ENCODE measurements around the gene WDFY4. TPM values are rescaled to one million over a fixed set of nuclear protein-coding genes. Genes with fewer than 3 reads are reported as not detected.

The WDFY4 gene
- total and polyA plus RNA-seq, 2 experiments from 2014 or later: 0.14 TPM; not detected in 1

DNA sequence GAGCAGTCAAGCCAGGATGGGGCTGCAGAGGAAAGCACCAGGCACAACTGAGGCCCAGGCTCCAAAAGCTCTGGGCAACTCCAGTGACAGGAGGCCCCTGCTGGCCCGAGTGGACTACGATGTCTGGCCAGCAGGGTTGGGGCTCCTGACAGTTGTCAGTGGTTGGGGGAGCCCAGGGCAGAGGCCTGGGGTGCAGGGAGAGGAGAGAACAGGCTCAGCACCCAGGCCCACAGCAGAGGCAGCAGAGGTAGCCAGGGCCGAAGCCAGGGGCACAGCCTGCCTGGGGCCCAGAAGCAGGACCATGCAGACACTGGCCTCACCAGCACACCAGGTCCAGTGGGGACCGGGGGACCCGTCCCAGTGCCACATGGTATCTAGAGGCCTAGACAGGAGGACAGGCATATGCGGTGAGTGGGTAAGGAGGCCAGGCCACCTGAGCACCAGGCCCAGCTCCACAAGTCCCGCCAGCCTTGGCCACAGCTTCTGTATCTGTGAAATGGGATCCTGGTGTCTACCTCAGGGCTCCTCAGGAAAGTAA lies 301.0 kb downstream of the WDFY4 start:
- Histone ChIP-seq H2AFZ (no peak overlapping the region), H3K9me2 (ENCODE audit: insufficient read depth) (no peaks in the 10 kb centered on the region), H3K36me3 (ENCODE audit: insufficient read depth) (no peaks in the 10 kb centered on the region), H3K79me2 (replicated peaks; ENCODE audit: insufficient read depth) (no peaks in the 10 kb centered on the region), H4K20me1 (replicated peaks; ENCODE audit: insufficient read depth) (no peaks in the 10 kb centered on the region), H3K27ac (ENCODE audit: low read depth) (no peak overlapping the region), H3K4me1 (ENCODE audit: insufficient read depth) (no peaks in the 10 kb centered on the region), H3F3A (replicated peaks; ENCODE audit: low read depth) (no peaks in the 10 kb centered on the region), H3K27me3 (ENCODE audit: insufficient read depth) (no peaks in the 10 kb centered on the region), H3K4me2 (no peak overlapping the region), H3K4me3 (no peak overlapping the region)
- Mint-ChIP-seq H3K4me1 (no peaks in the 10 kb centered on the region), H3K27me3 (ENCODE audit: insufficient read depth, low read depth, poor library complexity) (peaks cover 7% of the 10 kb centered on the region), H3K4me3 (no peak overlapping the region), H3K27ac (no peak overlapping the region), H3K36me3 (ENCODE audit: low read depth) (no peaks in the 10 kb centered on the region), H3K9me3 (no peaks in the 10 kb centered on the region)
- TF ChIP-seq NANOG (IDR thresholded peaks at IDR 0.05; ENCODE audit: borderline replicate concordance) (no peak), ETS1 (IDR thresholded peaks at IDR 0.05) (no peak), ZNF331 (CRISPR knock-in tag; IDR thresholded peaks at IDR 0.05; ENCODE audit: low read depth) (no peak), JUNB (IDR thresholded peaks at IDR 0.05; ENCODE audit: unreplicated experiment) (no peak), CREB1 (CRISPR knock-in tag; IDR thresholded peaks at IDR 0.05; ENCODE audit: low read depth) (no peak), STAT1 (IDR thresholded peaks at IDR 0.05; ENCODE audit: unreplicated experiment) (no peak), ZNF114 (CRISPR knock-in tag; IDR thresholded peaks at IDR 0.05) (no peak), CTCF (conservative IDR thresholded peaks at IDR 0.05; ENCODE audit: low read depth in 2 of 2) (no peak), POLR2AphosphoS5 (IDR thresholded peaks at IDR 0.05; ENCODE audit: low read depth) (no peak), EZH2phosphoT487 (IDR thresholded peaks at IDR 0.05; ENCODE audit: unreplicated experiment) (no peak), EZH2 (IDR thresholded peaks at IDR 0.05; ENCODE audit: low read depth, unreplicated experiment) (no peak)
- TF ChIP-seq, protein P1, sequence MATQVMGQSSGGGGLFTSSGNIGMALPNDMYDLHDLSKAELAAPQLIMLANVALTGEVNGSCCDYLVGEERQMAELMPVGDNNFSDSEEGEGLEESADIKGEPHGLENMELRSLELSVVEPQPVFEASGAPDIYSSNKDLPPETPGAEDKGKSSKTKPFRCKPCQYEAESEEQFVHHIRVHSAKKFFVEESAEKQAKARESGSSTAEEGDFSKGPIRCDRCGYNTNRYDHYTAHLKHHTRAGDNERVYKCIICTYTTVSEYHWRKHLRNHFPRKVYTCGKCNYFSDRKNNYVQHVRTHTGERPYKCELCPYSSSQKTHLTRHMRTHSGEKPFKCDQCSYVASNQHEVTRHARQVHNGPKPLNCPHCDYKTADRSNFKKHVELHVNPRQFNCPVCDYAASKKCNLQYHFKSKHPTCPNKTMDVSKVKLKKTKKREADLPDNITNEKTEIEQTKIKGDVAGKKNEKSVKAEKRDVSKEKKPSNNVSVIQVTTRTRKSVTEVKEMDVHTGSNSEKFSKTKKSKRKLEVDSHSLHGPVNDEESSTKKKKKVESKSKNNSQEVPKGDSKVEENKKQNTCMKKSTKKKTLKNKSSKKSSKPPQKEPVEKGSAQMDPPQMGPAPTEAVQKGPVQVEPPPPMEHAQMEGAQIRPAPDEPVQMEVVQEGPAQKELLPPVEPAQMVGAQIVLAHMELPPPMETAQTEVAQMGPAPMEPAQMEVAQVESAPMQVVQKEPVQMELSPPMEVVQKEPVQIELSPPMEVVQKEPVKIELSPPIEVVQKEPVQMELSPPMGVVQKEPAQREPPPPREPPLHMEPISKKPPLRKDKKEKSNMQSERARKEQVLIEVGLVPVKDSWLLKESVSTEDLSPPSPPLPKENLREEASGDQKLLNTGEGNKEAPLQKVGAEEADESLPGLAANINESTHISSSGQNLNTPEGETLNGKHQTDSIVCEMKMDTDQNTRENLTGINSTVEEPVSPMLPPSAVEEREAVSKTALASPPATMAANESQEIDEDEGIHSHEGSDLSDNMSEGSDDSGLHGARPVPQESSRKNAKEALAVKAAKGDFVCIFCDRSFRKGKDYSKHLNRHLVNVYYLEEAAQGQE (IDR thresholded peaks at IDR 0.05; ENCODE audit: unreplicated experiment): no peak
- TF ChIP-seq, protein P2, sequence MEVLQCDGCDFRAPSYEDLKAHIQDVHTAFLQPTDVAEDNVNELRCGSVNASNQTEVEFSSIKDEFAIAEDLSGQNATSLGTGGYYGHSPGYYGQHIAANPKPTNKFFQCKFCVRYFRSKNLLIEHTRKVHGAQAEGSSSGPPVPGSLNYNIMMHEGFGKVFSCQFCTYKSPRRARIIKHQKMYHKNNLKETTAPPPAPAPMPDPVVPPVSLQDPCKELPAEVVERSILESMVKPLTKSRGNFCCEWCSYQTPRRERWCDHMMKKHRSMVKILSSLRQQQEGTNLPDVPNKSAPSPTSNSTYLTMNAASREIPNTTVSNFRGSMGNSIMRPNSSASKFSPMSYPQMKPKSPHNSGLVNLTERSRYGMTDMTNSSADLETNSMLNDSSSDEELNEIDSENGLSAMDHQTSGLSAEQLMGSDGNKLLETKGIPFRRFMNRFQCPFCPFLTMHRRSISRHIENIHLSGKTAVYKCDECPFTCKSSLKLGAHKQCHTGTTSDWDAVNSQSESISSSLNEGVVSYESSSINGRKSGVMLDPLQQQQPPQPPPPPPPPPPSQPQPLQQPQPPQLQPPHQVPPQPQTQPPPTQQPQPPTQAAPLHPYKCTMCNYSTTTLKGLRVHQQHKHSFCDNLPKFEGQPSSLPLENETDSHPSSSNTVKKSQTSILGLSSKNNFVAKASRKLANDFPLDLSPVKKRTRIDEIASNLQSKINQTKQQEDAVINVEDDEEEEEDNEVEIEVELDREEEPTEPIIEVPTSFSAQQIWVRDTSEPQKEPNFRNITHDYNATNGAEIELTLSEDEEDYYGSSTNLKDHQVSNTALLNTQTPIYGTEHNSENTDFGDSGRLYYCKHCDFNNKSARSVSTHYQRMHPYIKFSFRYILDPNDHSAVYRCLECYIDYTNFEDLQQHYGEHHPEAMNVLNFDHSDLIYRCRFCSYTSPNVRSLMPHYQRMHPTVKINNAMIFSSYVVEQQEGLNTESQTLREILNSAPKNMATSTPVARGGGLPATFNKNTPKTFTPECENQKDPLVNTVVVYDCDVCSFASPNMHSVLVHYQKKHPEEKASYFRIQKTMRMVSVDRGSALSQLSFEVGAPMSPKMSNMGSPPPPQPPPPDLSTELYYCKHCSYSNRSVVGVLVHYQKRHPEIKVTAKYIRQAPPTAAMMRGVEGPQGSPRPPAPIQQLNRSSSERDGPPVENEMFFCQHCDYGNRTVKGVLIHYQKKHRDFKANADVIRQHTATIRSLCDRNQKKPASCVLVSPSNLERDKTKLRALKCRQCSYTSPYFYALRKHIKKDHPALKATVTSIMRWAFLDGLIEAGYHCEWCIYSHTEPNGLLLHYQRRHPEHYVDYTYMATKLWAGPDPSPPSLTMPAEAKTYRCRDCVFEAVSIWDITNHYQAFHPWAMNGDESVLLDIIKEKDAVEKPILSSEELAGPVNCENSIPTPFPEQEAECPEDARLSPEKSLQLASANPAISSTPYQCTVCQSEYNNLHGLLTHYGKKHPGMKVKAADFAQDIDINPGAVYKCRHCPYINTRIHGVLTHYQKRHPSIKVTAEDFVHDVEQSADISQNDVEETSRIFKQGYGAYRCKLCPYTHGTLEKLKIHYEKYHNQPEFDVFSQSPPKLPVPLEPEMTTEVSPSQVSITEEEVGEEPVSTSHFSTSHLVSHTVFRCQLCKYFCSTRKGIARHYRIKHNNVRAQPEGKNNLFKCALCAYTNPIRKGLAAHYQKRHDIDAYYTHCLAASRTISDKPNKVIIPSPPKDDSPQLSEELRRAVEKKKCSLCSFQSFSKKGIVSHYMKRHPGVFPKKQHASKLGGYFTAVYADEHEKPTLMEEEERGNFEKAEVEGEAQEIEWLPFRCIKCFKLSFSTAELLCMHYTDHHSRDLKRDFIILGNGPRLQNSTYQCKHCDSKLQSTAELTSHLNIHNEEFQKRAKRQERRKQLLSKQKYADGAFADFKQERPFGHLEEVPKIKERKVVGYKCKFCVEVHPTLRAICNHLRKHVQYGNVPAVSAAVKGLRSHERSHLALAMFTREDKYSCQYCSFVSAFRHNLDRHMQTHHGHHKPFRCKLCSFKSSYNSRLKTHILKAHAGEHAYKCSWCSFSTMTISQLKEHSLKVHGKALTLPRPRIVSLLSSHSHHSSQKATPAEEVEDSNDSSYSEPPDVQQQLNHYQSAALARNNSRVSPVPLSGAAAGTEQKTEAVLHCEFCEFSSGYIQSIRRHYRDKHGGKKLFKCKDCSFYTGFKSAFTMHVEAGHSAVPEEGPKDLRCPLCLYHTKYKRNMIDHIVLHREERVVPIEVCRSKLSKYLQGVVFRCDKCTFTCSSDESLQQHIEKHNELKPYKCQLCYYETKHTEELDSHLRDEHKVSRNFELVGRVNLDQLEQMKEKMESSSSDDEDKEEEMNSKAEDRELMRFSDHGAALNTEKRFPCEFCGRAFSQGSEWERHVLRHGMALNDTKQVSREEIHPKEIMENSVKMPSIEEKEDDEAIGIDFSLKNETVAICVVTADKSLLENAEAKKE (CRISPR knock-in tag; IDR thresholded peaks at IDR 0.05): no peak
- no peak for ATAC-seq
- DNase-seq (ENCODE audit: low spot score): no peak
